GM18499 (cell line): ENCODE results near the gene PLD2.
"Not testable (repeated sequence)": the region's sequence is repeated elsewhere in the genome, so short reads cannot be mapped to it uniquely, and the experiment has no call there.

Experiments used
- ATAC-seq: cut with Tn5 transposase; IDR thresholded peaks from one replicate; pipeline ENCODE4 v1.9.1; 2021; ENCODE audit warnings: moderate number of reproducible peaks; ENCODE audit not compliant: insufficient read depth, unreplicated experiment

The PLD2 gene

DNA sequence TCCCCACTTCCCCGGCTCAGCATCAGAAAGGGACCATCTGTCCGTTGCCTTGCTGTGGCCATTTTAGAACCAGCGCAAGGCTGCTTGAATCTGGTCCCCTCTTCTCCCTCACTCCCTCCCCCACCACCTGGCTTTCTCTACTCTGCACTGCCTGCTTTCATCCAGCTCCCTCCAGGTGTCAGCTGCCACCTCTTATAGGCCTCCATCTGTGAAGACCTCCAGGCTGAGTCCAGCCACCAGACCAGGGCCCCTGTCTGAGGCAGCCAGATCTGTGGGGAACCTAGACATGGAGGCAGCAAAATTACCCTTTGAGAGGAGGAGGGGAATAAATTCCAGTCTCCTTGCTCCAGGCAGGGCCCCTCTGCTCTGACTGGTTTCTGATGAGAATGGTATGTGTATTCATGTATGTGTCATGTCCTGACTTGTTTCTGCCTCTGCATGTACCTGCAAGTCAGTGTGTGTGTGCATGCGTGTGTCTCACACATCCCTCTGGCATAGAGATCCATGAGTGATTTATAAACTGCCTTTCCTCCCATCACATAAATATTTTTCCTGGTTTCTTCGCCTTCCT lies 47.2 kb downstream of the PLD2 start:
- no peak for ATAC-seq

DNA sequence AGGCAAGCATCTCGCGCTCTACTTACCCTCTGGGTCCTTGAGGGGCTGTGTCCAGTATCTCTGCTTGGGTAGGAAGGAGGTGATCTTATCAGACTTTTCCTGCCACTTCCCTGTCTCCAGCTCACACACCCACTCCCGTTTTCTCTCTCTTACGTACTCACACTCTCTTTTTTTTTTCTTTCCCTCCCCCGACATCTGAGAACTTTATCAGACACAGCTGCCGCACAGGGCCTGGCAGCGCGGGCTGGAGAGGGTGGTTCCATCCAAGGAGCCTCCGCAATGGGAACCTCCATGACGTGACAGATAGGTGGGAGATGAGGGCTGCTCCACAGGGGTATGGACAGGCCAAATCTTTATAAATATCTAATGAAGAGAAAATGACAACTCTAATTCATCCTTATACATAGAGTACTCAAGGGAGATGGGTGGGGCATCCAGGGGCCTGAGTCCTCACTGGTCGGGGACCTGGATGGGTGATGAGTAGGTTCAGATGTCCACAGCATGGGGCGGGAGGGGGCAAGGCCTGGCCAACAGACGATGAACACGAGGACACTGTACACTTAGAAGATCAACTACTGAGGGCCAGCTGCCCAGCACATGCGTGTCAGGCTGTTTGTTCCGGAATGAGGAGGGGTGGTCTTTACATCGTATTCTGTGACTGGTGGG lies 49.5 kb downstream of the PLD2 start:
- ATAC-seq: no peak

DNA sequence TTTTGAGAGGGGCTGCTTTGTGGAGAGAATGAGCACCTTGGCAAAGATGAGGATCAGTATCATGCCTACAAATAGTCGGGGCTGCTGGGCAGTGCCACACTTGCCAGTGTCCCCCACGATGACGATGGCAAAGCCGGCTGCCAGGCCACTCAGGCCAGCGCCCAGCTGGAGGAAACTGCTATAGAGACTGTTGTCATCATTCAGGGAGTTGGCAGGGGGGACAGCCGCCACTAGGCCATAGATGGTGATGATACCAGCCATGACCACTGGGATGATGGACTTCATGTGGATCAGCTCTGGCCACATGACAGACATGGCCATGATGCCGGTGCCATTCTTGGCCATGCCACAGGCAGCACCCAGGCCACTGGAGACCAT lies 50.0 kb downstream of the PLD2 start:
- ATAC-seq: no peak

GRCh38 chr17:4857347-4857746 lies 50.4 kb downstream of the PLD2 start:
- ATAC-seq: not testable (repeated sequence)

- ATAC-seq: no peak
Observed at GRCh38 chr17:4858068-4858881, 51.3 kb downstream of the PLD2 start.

GRCh38 chr17:4858882-4859260 lies 51.9 kb downstream of the PLD2 start:
- no peak for ATAC-seq

GRCh38 chr17:4859816-4860625 lies 53.1 kb downstream of the PLD2 start:
- no peak for ATAC-seq

DNA sequence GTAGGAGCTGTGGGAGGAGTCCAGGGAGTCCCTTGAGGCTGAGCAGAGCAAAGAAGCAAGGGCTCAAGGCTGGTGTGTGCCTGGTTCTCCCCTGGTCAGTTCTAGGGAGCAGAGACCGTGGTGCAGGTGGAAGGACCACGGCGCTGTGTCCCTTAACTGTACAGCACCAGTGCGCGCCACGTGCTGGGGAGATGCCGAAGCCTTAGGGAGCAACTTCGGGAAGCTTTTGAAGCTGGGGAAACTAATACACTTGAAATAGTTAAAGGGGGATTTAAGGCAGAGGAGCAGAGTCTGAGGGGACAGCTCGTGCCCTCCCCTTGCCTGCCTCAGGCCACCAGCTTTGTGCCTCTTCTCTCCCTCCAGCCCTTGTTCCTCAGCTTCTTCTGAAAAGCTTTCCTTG lies 53.7 kb downstream of the PLD2 start:
- ATAC-seq: no peak

- no peak for ATAC-seq
Observed at GRCh38 chr17:4861052-4861451, 54.1 kb downstream of the PLD2 start.

DNA sequence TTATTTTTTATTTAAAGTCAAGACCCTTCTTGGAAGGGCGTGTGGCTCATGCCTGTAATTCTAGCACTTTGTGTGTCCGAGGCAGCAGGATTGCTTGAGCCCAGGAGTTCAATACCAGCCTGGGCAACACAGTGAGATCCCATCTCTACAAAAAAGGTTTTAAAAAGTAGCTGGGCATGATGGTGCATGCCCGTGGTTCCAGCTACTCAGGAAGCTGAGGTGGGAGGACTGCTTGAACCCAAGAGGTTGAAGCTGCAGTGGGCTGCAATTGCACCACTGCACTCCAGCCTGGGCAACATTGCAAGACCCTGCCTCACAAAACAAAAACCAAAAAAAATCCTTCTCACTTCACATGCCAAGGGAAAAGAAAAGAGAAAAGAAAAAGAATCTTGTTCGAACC lies 55.8 kb downstream of the PLD2 start:
- ATAC-seq: no peak

- ATAC-seq: no peak
Observed at GRCh38 chr17:4863321-4863720, 56.4 kb downstream of the PLD2 start.

DNA sequence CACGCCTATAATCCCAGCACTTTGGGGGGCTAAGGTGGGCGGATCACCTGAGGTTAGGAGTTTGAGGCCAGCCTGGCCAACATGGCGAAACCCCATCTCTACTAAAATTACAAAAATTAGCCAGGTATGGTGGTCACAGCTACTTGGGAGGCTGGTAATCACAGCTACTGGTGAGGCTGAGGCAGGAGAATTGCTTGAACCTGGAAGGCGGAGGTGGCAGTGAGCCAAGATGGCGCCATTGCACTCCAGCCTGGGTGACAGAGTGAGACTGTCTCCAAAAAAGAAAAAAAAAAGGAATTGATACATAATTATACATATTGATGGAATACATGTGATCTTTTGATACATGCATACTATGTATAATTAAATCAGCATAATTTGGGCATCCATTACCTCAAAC lies 60.6 kb downstream of the PLD2 start:
- ATAC-seq: not testable (repeated sequence)

DNA sequence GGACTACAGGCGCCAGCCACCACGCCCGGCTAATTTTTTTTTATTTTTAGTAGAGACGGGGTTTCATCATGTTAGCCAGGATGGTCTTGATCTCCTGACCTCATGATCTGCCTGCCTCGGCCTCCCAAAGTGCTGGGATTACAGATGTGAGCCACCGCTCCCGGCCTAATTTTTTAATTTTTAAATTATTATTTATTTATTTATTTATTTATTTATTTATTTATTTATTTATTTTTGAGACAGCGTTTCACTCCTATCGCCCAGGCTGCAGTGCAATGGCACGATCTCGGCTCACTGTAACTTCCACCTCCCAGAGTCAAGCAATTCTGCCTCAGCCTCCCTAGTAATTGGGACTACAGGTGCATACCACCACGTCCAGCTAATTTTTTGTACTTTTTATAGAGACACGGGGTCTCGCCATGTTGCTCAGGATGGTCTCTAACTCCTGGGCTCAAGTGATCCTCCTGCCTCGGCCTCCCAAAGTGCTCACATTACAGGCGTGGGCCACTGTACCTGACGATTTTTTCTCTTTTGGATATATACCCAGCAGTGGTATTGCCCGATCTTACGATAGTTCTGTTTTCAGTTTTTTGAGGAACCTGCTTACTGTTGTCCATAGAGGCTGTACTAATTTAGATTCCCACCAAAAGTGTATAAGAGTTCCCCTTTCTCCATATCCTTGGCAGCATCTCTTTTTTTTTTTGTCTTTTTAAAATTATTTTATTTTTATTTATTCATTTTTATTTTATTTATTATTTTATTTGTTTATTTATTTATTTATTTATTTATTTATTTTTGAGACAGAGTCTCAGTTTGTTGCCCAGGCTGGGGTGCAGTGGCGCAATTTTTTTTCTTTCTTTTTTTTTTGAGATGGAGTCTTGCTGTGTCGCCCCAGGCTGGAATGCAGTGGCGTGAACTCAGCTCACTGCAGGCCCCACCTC lies 62.4 kb downstream of the PLD2 start:
- not testable (repeated sequence) for ATAC-seq

- ATAC-seq: no peak
Observed at GRCh38 chr17:4870855-4871254, 63.9 kb downstream of the PLD2 start.

GRCh38 chr17:4872786-4873185 lies 65.8 kb downstream of the PLD2 start:
- no peak for ATAC-seq
